GM21529 (cell line): ENCODE results near the gene TSPAN15.

ENCODE experiments used
- ATAC-seq: cut with Tn5 transposase; IDR thresholded peaks from one replicate; pipeline ENCODE4 v1.9.1; 2021; ENCODE audit not compliant: unreplicated experiment

Gene TSPAN15

GRCh38 chr10:69499726-69500689 lies 48.7 kb downstream of the TSPAN15 start:
- ATAC-seq = no peak

DNA sequence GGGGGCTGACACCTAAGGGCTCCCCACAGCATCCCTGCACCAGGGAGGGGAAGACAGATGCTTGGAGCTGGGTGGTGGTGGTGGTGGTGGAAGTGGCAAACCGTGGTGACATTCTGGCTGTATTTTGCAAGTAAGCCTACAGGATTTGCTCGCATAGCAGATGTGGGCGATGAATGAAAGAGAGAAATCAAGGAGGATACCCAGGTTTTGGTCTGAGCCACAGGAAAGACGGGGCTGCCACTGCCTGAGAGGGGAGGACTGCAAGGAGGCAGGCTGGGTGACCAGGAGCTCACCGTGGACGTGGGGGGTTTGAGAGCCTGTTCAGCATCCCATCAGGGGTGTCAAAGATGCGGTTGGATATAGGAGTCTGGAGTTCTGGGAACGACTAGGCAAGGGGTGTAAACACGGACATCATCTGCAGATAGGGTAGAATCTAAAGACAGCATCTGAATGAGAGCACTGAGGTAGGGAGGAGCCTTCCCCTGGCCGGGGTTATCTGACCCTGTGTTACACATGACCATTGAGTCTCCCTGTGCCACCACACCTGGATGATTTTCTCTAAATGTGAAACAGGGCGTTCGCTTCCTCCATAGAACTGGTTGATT lies 49.7 kb downstream of the TSPAN15 start:
- no peak for ATAC-seq

DNA sequence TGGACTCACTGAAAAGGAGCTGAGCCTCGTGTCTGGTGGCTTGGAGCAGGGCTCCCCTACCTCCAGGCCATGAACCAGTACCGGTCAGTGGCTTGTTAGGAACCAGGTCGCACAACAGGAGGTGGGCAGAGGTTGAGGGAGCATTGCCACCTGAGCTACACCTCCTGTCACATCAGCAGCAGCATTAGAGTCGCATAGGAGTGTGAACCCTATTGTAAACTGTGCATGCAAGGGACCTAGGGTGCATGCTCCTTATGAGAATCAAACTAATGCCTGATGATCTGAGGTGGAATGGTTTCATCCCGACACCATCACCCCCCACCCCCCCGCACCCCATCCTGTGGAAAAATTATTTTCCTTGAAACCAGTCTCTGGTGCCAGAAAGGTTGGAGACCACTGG lies 50.4 kb downstream of the TSPAN15 start:
- ATAC-seq = no peak

DNA sequence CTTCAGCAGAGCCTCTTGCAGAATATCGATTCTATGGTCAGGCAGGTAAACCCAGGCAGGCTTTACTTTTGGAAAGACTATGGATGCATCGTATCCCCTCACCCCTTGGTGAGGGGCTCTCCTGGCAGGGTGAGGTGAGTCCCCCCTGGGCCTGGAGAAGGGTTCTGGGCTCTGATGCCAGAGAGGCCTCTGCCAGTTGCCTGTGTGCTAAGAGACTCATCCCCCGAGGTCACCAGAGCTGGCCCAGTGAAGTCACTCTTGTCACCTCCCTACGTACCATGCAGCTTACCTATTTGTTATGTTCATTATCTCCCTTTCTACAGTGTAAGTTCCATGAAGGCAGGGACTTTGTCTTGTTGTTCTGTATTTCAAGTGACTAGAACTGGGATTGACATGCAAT lies 51.3 kb downstream of the TSPAN15 start:
- no peak for ATAC-seq

DNA sequence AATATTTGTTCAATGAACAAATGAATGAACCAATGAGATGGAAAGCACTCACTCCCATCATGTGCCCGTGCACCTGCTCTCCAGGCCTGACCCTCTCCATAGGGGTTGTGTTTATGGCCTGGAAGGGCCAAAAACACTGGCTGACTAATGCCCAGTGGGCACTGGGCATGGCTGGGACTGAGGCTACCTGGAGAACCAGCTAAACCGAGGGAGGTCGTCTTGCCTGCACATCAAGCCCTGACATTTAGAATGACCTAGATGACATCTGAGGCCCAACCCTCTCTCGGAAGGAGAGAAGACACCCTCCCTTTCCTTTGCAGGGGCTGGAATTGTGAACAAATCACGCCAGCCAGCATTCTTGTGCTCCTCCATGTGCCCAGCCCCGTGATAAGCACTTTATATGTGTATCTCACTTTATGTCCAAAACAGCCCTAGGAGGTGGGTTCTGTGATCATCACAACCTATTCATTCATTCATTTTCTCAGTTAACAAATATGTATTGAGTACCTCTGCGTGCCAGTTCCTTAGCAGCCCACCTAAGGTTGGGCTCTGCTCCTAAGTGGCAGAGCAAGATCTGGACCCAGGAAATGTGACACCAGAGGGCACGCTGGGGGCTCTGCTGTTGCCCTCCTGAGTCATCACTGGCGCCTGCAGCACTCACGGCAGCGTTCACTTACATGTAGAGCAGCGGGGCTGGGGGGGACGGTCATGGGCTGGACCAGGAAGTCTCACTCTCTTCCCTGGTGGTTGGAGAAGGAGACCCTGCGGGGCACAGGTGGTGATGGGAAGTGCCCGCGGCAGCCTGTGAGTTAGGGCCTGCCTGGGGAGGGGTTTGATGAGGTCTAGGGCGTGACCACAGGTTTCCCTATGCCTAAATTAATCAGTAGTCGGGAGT lies 52.0 kb downstream of the TSPAN15 start:
- no peak for ATAC-seq

GRCh38 chr10:69503896-69504265 lies 52.6 kb downstream of the TSPAN15 start:
- no peak for ATAC-seq

- ATAC-seq = no peak
These were observed 53.4 kb downstream of the TSPAN15 start for GRCh38 chr10:69504576-69505250.

- no peak for ATAC-seq
These were observed 54.5 kb downstream of the TSPAN15 start for GRCh38 chr10:69505636-69506318.

DNA sequence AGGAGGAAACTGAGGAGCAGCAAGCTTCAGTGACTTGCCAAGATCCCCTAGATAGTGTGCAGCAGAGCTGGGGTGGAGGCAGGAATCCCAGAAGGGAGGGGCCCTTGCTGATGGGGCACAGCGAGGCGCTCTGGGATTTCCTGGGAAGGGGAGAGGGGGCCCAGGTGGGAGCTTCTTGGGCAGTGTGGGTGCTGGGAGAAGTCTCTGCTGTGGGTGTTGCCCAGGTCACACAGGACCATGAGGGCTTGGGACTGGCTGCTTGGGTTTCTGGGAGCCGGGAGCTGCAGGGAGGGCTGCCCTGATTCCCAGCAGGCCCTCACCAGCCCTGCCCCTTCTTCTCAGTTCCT lies 55.2 kb downstream of the TSPAN15 start:
- no peak for ATAC-seq

DNA sequence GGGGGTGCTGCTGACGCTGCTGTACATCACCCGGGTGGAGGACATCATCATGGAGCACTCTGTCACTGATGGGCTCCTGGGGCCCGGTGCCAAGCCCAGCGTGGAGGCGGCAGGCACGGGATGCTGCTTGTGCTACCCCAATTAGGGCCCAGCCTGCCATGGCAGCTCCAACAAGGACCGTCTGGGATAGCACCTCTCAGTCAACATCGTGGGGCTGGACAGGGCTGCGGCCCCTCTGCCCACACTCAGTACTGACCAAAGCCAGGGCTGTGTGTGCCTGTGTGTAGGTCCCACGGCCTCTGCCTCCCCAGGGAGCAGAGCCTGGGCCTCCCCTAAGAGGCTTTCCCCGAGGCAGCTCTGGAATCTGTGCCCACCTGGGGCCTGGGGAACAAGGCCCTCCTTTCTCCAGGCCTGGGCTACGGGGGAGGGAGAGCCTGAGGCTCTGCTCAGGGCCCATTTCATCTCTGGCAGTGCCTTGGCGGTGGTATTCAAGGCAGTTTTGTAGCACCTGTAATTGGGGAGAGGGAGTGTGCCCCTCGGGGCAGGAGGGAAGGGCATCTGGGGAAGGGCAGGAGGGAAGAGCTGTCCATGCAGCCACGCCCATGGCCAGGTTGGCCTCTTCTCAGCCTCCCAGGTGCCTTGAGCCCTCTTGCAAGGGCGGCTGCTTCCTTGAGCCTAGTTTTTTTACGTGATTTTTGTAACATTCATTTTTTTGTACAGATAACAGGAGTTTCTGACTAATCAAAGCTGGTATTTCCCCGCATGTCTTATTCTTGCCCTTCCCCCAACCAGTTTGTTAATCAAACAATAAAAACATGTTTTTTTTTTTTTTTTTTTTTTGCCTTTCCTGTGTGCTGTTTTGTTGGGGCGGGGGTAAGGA lies 55.8 kb downstream of the TSPAN15 start:
- no peak for ATAC-seq

- no peak for ATAC-seq
These were observed 57.6 kb downstream of the TSPAN15 start for GRCh38 chr10:69508738-69509340.

GRCh38 chr10:69512901-69513300 lies 61.6 kb downstream of the TSPAN15 start:
- no peak for ATAC-seq

DNA sequence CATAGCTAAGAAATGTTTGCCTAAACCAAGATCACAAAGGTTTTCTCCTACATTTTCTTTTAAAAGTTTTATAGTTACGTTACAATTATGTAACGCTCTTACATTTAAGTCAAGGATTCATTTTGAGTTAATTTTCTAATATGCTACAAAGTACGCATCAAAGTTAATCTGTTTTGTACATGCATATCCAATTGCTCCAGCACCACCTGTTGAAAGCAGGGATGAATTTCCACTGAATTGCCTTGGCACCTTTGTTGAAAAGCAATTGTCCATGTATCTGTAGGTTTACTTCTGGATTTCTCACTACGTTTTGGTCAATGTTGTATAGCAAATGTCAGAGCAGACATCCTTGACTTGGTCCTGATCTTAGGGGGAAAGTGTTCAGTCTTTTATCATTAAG lies 62.4 kb downstream of the TSPAN15 start:
- ATAC-seq = no peak

GRCh38 chr10:69515699-69516259 lies 64.5 kb downstream of the TSPAN15 start:
- peak; percentile 68 for ATAC-seq

- ATAC-seq = no peak
These were observed 65.1 kb downstream of the TSPAN15 start for GRCh38 chr10:69516316-69516715.

DNA sequence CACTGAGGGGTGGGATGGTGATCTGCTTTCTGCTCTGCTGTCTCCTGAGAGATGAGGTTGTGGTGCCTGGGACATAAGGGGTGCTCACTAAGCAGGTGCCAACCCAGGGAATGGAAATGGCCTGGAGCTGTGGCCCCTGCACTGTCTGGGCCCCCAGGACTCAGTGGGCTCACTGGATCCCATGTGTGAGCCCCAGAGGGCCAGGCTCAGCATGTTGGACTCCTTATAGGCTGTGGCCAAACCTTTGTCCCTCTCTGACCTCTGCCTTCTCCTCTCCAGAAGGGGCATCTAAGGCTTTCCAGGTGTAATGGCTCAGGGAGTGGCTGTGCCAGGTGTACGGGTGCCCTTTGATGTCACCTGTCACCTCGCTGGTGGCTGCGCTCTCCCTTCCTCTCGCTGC lies 65.5 kb downstream of the TSPAN15 start:
- ATAC-seq = no peak

- no peak for ATAC-seq
These were observed 66.1 kb downstream of the TSPAN15 start for GRCh38 chr10:69517271-69517848.

DNA sequence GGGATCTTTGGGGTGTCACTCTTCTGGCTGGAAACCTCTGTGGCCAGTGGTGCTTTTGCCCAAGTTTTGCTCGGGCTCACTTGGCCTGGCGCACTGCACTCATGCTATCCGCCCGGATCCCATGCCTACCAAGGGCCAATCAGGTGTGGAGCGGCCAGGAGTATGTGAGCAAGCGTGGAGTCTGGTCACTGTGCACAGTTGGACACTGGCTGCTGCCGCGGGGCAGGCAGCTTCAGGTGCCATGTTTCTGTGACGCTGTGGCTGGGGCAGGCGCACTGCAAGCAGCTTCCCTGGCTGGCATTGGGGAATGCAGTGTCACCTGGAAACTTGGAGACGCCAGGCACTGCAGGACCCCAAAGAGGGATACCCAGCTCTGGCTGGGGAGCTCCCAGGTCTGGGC lies 76.7 kb downstream of the TSPAN15 start:
- ATAC-seq = no peak
